GM18519 (cell line): Measurements from ENCODE around the gene CTIF.

Experiments used
- ATAC-seq: cut with Tn5 transposase; IDR thresholded peaks from one replicate; pipeline ENCODE4 v1.9.1; 2021; ENCODE audit warnings: mild to moderate bottlenecking, moderate library complexity; ENCODE audit not compliant: unreplicated experiment, low FRiP score

The CTIF gene

GRCh38 chr18:48599391-48599790, 60.6 kb downstream of the CTIF start:
- no peak for ATAC-seq

DNA sequence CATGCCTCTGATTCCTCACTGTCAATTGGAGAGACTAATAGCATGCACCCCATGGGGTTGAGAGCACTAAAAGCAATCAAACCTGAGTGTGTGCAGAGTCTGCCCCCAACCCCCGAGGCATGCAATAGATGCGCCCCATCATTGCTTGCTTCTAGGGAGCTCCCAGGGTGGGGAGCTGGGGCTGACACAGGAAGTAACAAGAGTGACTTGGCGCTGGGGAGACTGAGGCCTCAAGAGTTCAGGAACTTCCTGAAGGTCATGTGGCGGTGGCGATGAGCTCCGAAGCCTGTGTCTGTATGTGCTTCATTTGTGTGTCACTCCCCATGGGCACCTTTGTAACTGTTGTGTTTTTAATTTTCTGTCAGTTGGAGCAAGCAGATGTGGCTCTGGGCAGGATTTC, 61.2 kb downstream of the CTIF start:
- ATAC-seq: no peak

DNA sequence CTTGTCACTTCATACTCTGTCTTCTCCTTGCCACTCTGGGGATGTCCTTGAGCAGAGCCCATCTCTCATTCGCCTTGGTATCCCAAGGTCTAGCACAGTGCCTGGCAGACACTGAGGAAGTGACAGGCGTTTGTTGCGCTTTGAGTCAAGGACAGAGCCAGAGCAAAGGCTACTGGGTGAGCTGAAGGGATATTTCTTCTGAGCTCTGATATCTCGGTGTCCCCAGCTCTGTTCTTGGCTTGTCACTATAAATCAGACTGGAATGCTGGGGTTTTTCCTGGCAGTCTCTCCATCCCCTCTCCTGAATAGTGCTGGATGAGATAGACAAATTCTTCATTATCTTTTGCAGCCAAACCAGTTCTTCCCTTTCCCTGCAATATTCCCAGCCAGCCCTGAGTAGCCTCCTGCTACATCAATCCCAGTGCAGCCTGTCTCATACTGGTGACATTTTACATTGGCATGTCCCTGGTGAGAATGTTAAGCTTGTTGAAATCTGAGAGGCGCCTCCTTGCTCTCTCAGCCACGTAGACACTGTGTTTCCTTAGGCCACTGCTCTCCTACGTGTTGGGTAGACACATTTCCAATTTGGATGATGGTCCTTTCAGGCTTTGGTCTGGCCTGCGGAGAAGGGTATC, 61.7 kb downstream of the CTIF start:
- no peak for ATAC-seq

DNA sequence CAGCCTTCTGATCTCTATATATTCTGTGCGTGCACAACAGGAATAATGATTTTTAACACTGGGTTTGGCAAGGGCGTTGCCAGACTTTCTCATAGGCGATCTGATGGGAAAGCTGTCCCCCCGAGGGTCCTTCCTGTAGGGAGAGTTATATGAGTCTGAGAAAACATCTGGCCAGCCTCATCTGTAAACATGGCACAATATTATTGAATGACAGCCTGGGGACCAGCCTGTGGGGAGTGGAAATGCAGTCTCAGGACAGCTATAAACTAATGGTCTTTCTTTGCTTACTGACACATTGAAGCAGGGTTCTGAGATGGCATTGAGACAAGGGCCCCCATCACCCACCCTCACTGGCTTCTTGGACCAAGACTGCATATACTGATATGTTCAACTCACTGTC, 62.5 kb downstream of the CTIF start:
- ATAC-seq: no peak

DNA sequence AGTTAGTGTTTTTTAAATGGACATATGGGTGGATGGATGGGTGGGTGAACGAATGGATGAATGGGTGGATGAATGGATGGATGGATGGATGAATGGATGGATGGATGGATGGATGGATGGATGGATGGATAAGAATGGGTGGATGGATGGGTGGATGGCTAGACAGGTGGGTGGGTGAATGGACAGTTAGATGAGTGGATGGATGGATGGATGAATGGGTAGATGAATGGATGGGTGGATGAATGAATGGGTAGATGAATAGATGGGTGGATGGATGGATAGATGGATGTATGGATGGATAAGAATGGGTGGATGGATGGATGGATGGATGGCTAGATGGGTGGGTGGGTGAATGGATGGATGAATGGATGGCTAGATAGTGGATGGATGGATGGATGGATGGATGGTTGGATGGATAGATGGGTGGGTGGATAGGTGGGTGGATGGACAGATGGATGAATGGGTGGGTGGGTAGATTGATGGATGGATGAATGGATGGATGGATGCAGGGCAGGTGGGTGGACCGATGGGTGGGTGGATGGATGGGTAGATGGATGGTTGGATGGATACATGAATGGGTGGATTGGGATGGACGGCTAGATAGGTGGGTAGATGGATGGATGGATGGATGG, 64.0 kb downstream of the CTIF start:
- no peak for ATAC-seq

- ATAC-seq: no peak
Measured at GRCh38 chr18:48605408-48605845, 66.6 kb downstream of the CTIF start.

DNA sequence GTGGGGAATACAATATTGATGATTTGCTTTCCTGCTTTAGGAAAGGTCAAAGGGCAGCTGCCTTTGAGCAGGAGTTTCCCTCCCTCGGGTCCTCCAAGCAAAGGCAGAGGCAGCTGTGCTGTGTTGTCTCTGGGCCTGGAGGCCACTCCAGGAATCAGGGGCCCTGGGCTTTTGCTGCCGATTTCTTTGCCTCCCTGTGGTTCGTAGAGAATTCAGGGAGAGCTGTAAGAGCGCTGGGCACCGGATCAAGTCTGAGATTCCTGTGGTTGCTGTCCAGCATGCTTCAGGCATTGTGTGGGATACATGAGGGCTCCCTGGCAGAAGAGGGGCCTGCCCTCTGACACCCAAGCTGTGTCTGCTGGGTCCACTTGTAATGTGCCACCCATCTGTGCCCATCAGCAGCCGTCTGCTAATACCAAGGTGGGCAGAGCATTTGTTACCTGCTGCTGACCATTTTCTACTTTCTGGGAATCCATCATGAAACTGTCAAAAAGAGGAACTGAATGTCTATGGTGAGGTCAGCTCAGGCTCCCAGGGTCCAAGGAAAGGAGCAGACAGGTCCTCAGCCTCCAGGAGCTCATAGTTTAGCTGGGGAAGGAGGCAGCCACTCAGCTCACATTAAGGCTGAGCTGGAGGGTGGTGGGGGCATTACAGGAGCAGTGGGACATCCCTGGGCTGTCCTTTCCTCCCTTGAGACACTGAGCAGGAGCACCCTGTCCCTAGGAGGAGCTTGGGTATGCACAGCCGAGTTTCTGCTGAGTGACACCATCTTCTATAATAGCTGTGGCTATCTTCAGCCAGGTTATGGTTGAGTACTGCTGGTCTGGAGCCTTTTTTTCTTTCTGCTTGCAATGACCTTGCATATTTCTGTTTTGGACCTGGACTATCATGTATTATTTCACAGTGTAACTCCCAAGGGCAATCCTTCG, 68.5 kb downstream of the CTIF start:
- ATAC-seq: no peak

GRCh38 chr18:48608581-48608980, 69.8 kb downstream of the CTIF start:
- ATAC-seq: no peak

DNA sequence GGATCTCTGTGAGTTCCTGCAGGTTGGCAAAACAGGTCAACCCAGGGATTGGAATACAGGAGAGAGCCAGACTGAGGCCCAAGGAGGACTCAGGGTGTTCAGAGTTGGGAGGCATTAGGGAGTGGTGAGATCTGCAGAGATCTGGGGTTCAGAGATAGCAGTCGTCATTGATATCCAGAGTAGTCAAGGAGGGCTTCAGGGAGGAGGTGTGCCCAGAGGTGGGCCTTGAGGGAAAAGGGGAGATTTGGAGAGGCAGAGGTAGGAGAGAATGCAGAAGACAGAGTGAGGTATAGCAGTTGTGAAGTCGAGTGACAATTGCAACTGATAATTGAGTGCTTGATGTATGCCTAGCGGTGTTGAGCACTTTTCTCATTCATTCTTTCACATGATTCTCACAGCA, 70.3 kb downstream of the CTIF start:
- no peak for ATAC-seq

DNA sequence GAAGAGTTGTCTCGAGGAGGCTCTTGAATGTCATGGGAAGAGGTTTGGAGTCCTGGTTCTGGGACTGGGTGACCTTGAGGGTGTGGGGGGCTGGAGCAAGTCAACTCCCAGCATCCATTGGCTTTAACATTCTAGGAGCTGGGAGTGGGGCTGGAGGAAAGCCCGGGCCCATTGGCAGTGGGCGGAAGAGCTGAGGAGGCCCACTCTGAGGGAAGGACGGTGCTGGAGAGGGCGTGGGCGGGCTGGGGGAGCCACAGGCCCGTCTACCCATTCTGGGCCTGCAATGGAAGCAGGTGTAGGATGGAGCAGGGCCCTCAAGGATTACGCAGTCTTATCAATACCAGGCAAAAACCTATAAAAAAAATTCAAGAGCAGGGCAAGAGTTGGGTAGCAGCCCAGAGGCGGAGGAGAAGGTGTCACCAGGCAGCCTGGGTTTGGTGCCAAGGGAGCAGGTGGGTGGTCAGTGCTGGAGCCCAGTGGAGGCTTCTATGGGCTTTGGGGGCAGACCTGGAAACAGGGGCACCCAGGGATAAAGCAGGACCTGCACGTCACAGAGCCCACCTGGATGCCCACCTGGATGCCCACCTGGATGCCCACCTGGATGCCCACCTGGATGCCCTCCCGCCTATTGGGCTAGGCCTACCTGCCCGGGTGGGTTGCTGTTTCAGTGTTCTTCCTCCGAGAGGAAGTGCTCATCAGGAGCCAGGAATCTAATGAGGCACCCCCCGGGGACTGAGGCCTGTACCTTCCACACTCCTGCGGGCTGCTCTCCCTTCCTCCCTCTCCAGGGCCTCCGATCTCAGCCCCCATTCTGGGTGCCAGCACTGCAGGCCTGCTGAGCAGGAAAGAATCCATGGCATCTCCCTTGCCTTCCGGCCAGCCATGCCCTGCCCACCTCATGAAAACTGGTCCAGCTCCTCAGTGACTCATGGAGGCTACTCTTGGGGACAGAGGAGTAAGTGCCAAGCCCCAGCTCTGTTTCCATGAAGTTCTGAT, 71.3 kb downstream of the CTIF start:
- no peak for ATAC-seq

- ATAC-seq: no peak
Measured at GRCh38 chr18:48611203-48611602, 72.4 kb downstream of the CTIF start.

DNA sequence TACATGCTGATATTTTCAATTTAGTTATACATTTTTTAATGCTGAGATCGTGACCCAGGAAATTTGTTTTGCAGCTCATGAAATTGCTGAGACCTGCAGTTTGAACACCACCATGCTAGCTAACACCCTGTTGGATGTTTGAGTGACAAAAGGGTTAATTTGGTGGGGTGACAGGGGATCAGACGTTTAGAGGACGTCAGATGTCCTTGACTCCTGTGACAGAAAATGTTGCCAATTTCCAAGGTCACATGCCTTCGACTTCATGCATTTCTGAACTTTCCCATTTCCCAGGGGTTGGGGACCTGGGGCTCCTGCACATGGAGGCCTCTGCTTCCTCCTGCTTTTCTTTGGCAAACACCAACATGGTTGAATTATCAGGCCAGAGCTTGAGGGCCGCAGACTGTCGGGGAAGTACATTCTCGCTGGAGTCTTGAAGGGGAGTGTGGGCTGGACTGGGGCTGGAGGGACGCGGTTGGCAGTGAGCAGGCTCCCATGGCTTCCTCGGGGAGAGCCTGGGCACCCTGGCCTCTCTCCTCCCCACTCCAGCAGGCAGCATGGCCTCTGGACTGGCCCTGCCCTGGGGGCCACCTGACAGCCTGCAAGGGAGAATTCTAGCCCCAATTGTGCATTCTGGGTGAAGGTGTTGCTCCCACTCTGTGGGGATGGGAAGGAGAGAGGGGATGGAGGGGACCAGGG, 73.1 kb downstream of the CTIF start:
- no peak for ATAC-seq

DNA sequence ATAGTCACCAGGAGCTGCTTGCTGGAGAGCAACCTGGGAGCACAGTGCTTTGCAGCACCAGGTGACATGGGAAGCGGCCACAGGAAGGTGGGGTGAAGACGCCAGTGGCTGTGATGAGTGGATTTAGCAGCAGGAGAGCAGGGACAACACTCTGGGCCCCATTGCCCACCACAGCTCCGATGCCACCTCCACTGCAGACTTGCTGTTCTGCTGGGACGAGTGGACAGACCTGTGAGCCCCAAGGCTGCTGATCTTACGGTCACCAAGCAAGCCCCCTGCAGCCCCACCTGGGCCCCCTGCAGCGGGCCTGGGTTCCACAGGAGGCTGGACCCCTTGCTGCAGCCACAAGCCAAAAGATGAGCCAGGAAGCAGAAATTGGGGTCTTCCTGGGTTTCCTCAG, 73.7 kb downstream of the CTIF start:
- no peak for ATAC-seq

DNA sequence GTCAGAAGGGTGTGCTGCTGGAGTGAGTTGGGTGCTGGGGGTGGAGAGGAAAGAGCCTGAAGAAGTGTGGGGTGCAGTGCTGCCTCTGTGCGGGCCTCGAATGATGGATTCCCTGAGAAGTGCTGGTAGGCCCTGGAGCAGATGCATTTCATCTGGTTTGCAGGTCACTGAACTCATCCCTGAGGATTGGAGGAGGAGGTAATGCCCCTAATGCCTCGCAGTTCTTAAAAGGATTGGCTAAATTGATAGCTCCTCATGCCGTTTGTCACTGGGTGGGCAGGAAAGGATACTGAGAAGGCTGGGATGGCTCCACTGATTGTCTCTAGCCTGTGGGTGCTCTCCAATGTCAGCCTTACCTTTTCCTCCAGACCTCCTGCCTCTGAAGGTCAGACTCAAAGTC, 74.1 kb downstream of the CTIF start:
- ATAC-seq: no peak

GRCh38 chr18:48613589-48614404, 75.0 kb downstream of the CTIF start:
- ATAC-seq: no peak

DNA sequence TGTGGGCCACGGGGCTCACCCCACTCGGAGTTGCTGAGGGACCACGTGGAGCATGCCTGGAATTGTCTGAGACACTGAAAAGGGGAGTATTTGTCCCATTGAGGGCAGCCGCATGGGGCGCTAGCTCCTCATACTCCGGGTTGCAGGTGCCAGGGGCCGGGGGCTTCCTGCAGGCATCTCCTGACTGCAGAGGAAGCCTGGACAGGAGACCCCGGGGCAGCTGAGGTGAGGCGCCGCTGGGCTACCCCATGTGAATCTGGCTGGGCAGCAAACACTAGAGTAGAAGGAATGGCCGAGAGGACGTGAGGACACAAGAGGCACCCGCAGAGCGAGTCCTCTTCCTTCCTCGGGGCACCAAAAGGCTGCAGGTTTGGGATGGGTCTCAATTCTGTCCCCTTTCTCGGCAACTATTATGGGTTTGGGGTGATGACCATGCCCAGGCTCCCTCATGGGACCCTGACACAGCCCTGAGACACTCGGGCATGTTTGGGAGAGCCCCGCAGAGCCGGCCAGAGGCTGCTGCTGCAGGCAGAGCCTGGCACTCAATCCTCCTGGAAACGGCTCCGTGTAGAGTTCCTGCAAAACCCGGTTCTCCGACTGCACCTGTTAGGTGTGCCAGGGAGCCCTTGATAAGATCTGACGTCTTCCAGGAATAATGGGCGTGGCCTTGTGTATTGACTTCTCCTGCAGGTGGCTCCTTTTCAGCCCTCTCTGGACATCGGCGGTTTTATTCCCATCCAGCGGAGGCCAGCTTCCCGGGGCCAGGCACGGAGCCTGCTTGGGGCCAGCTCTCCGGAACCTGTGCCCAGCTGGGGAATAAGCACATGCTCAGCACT, 77.0 kb downstream of the CTIF start:
- no peak for ATAC-seq

DNA sequence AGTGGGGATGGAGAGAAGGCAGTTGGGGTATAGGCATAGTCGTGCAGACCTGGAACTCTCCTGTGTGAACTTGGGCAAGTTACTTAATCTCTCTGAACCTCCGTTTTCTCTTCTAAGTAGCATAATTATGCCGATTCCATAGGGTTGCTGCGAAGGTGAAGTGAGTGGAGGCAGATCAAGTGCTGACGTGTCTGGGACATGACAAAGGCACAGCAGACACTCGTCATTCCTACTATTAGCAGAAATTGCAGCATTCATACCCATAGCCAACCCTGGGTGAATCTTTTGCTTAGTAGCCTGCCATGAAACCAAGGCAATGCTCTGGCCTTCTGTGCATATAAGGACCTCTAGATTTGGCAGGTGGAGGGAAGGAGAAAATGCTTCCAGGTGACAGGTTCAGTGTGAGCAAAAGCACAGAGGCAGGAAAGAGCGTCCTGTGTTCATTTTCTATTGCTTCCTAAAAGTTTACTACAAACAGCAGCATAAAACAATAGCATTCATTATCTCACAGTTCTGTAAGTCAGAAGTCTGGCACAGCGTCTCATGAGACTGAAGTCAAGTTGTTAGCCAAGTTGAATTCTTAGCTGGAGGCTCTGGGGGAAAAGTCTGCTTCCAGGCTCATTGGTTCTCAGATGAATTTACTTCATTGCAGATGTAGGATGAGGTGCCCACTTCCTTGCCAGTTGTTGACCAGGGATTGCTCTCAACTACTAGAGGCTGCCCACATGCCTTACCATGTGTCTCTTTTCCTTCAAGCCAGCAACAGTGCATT, 77.8 kb downstream of the CTIF start:
- ATAC-seq: no peak
